WERI-Rb-1 (cell line): ENCODE results near the gene ABCG1.

Experiments
- DNase-seq: peaks from one replicate; pipeline ENCODE4 v3.0.0-alpha.2; 2020
- H3K27ac ChIP-seq: fragments of 250-450 bp; sonication (Bioruptor Pico); 2 replicates; pipeline ENCODE4 v1.5.1; 2020; ENCODE audit warnings: mild to moderate bottlenecking, moderate library complexity
- H3K27me3 ChIP-seq: fragments of 250-450 bp; sonication (Bioruptor Pico); 2 replicates; pipeline ENCODE4 v1.5.1; 2021; ENCODE audit warnings: mild to moderate bottlenecking, low read depth, moderate library complexity; ENCODE audit not compliant: insufficient read depth, severe bottlenecking
- H3K36me3 ChIP-seq: fragments of 250-450 bp; sonication (Bioruptor Pico); 2 replicates; pipeline ENCODE4 v1.5.1; 2020; ENCODE audit warnings: mild to moderate bottlenecking, moderate library complexity
- H3K4me3 ChIP-seq: 2 replicates; pipeline ENCODE4 v1.5.1; 2011; ENCODE audit warnings: low read depth, mild to moderate bottlenecking, control low read depth, low read length
- H3K9me3 ChIP-seq: fragments of 250-450 bp; sonication (Bioruptor Pico); 2 replicates; pipeline ENCODE4 v1.5.1; 2021; ENCODE audit warnings: mild to moderate bottlenecking, moderate library complexity; ENCODE audit not compliant: severe bottlenecking
- CTCF ChIP-seq: IDR thresholded peaks from 2 replicates; pipeline ENCODE4 v1.5.1; 2011; ENCODE audit warnings: low read depth, mild to moderate bottlenecking, control low read depth, inconsistent platforms, low read length

ABCG1 gene

GRCh38 chr21:42234041-42234440, 15.1 kb downstream of the ABCG1 start:
- TF ChIP-seq CTCF, result 0 out of 2 replicates have a peak, but pooled peaks have one; percentile 0
- no peaks in the 10 kb centered on the region for H3K9me3 ChIP-seq
- peak overlapping the region; percentile 40 for H3K4me3 ChIP-seq
- DNase-seq, result no peak
- H3K27me3 ChIP-seq, result no peaks in the 10 kb centered on the region
- H3K27ac ChIP-seq, result peak overlapping the region; percentile 46
- no peaks in the 10 kb centered on the region for H3K36me3 ChIP-seq

- peak; percentile 74 for DNase-seq
- TF ChIP-seq CTCF, result no peak
- H3K9me3 ChIP-seq, result no peaks in the 10 kb centered on the region
- no peaks in the 10 kb centered on the region for H3K27me3 ChIP-seq
- peak overlapping the region; percentile 52 for H3K27ac ChIP-seq
- no peaks in the 10 kb centered on the region for H3K36me3 ChIP-seq
- peak overlapping the region; percentile 40 for H3K4me3 ChIP-seq
These were observed 15.7 kb downstream of the ABCG1 start for GRCh38 chr21:42234464-42235241.

- Histone ChIP-seq H3K4me3 (no peak overlapping the region), H3K27ac (no peak overlapping the region), H3K27me3 (no peaks in the 10 kb centered on the region), H3K36me3 (no peaks in the 10 kb centered on the region), H3K9me3 (no peaks in the 10 kb centered on the region)
- no peak for DNase-seq
- TF ChIP-seq CTCF, result no peak
These were observed 16.7 kb downstream of the ABCG1 start for GRCh38 chr21:42235593-42235992.

- no peak for TF ChIP-seq CTCF
- DNase-seq, result peak; percentile 47
- Histone ChIP-seq H3K27me3 (no peaks in the 10 kb centered on the region), H3K27ac (no peak overlapping the region), H3K36me3 (no peaks in the 10 kb centered on the region), H3K4me3 (no peak overlapping the region), H3K9me3 (no peaks in the 10 kb centered on the region)
These were observed 17.1 kb downstream of the ABCG1 start for GRCh38 chr21:42236014-42236413.

- no peaks in the 10 kb centered on the region for H3K36me3 ChIP-seq
- DNase-seq, result no peak
- H3K9me3 ChIP-seq, result no peaks in the 10 kb centered on the region
- TF ChIP-seq CTCF, result no peak
- H3K27ac ChIP-seq, result no peak overlapping the region
- H3K27me3 ChIP-seq, result no peaks in the 10 kb centered on the region
- H3K4me3 ChIP-seq, result no peak overlapping the region
These were observed 17.8 kb downstream of the ABCG1 start for GRCh38 chr21:42236693-42237092.

- H3K4me3 ChIP-seq, result no peak overlapping the region
- no peaks in the 10 kb centered on the region for H3K27me3 ChIP-seq
- no peaks in the 10 kb centered on the region for H3K36me3 ChIP-seq
- no peak for TF ChIP-seq CTCF
- no peaks in the 10 kb centered on the region for H3K9me3 ChIP-seq
- no peak for DNase-seq
- no peak overlapping the region for H3K27ac ChIP-seq
These were observed 18.2 kb downstream of the ABCG1 start for GRCh38 chr21:42237161-42237560.
